GM12873 (cell line): ENCODE measurements around the gene ITM2A.

Experiments used
- CTCF ChIP-seq: IDR thresholded peaks from 2 replicates; pipeline ENCODE4 v1.5.1; 2012; ENCODE audit warnings: low read depth, mild to moderate bottlenecking, moderate library complexity, low read length, control low read depth; ENCODE audit not compliant: insufficient read depth; ENCODE audit errors: missing control alignments

Gene ITM2A

GRCh38 chrX:79400623-79401022 is 33.5 kb upstream of the ITM2A start:
- TF ChIP-seq CTCF: no peak

- no peak for TF ChIP-seq CTCF
Observed at GRCh38 chrX:79375340-79375739, 8.2 kb upstream of the ITM2A start.

GRCh38 chrX:79371640-79372039 is 4.5 kb upstream of the ITM2A start:
- TF ChIP-seq CTCF: no peak

- TF ChIP-seq CTCF: no peak
Observed at GRCh38 chrX:79371101-79371500, 4.0 kb upstream of the ITM2A start.

GRCh38 chrX:79369871-79370270 is 2.7 kb upstream of the ITM2A start:
- no peak for TF ChIP-seq CTCF

- no peak for TF ChIP-seq CTCF
Observed at GRCh38 chrX:79368441-79368840, 1.3 kb upstream of the ITM2A start.

GRCh38 chrX:79367907-79368306 is 773 bp upstream of the ITM2A start:
- TF ChIP-seq CTCF: no peak

- TF ChIP-seq CTCF: no peak
Observed at GRCh38 chrX:79366556-79366872, 620 bp downstream of the ITM2A start.
